Activated CD8-positive, alpha-beta memory T cell treated with anti-CD3 and anti-CD28 coated beads for 36 hours (primary cell): ENCODE data around the gene PLAAT5. TPM values are rescaled to one million over a fixed set of nuclear protein-coding genes. Genes with fewer than 3 reads are reported as not detected.
"Not testable (repeated sequence)": the region's sequence is repeated elsewhere in the genome, so short reads cannot be mapped to it uniquely, and the experiment has no call there.

Experiments used
- CTCF ChIA-PET: fragments of 350-600 bp; sonication (Branson Sonifier 250); formaldehyde crosslinking; loops from one replicate; lab custom pipeline; 2021; ENCODE audit warnings: antibody characterized with exemption; lab: Charles Lee
- POLR2A ChIA-PET: fragments of 350-600 bp; sonication (Branson Sonifier 250); formaldehyde crosslinking; loops from one replicate; lab custom pipeline; 2021; ENCODE audit warnings: antibody characterized with exemption; lab: Charles Lee
- total RNA-seq, 2 experiments: library from RNA; stranded (reverse); gene quantifications; one replicate each; pipeline ENCODE4 v1.2.3, GENCODE V29; 2021

The PLAAT5 gene
- total RNA-seq, 2 experiments from 2014 or later, result 0.25 to 0.40 TPM

- CTCF ChIA-PET, result not testable (repeated sequence)
These were observed 60.2 kb downstream of the PLAAT5 start for GRCh38 chr11:63430731-63431130.

GRCh38 chr11:63427971-63428508 is 62.9 kb downstream of the PLAAT5 start:
- CTCF ChIA-PET, result no interaction called here

More at GRCh38 chr11:63430731-63431130, 60.2 kb downstream of the PLAAT5 start:
- POLR2A ChIA-PET, result not testable (repeated sequence)

DNA sequence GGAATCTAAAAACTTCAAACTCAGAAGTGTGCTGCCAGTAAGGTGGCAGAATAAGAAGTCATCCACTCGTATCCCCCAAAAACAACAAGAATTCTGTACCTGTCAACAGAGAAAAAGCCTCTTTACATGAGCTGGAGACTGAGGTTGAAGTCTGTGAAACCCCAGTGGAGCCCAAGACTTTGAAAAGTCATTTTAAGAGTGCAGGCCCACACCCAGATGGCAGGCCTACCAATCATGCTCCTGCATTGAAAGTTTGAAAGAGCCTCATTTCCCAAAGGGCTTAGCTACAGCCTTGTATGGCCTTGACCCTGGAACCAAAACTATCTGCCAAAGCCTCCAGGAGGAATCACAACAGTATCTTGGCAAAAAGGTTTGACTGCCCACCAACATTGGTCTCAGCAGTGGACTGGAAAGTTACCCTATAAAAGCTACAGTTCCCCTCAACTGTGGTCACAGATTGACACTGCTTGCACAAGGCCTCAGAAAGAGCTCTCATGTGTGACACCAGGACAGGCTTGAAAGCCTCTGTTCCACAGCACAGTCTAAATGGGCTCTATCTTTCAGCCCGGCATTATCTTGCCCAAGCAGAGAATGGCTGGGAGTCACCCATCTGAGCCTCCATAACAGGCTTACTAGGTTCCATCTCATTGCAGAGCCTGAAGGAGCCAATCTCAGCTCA is 73.7 kb downstream of the PLAAT5 start:
- ChIA-PET CTCF (no interaction called here), POLR2A (no interaction called here)

More at GRCh38 chr11:63427971-63428508, 62.9 kb downstream of the PLAAT5 start:
- POLR2A ChIA-PET, result no interaction called here

Other genes starting within 250 kb of the PLAAT5 start
- not detected for gene SLC22A25, start 247.6 kb downstream of the PLAAT5 start, total RNA-seq
- gene SLC22A9, start 121.4 kb downstream of the PLAAT5 start, total RNA-seq, result not detected
- gene LGALS12, start 14.9 kb upstream of the PLAAT5 start, total RNA-seq, result not detected
- gene PLAAT4, start 45.6 kb upstream of the PLAAT5 start, total RNA-seq, result 1 to 10 TPM; 7.4 to 9.9 TPM
- gene PLAAT2, start 72.2 kb upstream of the PLAAT5 start, total RNA-seq, result under 1 TPM in 1 of 2 experiments, not detected in 1; 0.30 TPM
- gene PLAAT3, start 123.3 kb upstream of the PLAAT5 start, total RNA-seq, result 10 to 100 TPM; 13.8 to 14.7 TPM
- 10 to 100 TPM; 34.9 TPM for gene ATL3, start 180.2 kb upstream of the PLAAT5 start, total RNA-seq
- 10 to 100 TPM; 44.7 to 46.2 TPM for gene RTN3, start 190.3 kb upstream of the PLAAT5 start, total RNA-seq